Esophagus squamous epithelium (tissue), 4 donors: ENCODE data around the gene SERPINA4.

Experiments used
- CTCF ChIP-seq, 6 experiments: fragments of 450-650 bp in 4 of 6; fragments of 200-600 bp in 2 of 6; sonication (generic) in 2 of 6; IDR thresholded peaks; one replicate each; pipeline ENCODE4 v1.5.1; 2016 to 2019; ENCODE audit warnings: antibody characterized with exemption in 6 of 6, mild to moderate bottlenecking in 4 of 6, moderate library complexity in 4 of 6
- POLR2A ChIP-seq, 4 donors: fragments of 450-650 bp; IDR thresholded peaks; one replicate each; pipeline ENCODE4 v1.6.1; 2017; ENCODE audit warnings: antibody characterized with exemption in 4 of 4, mild to moderate bottlenecking in 4 of 4, moderate library complexity in 3 of 4

GRCh38 chr14:94515856-94516255, 45.4 kb upstream of the SERPINA4 start:
- TF ChIP-seq POLR2A (IDR thresholded peaks at IDR 0.05) (no peak), CTCF (IDR thresholded peaks at IDR 0.05) (no peak)
